PC-3 (cell line): ENCODE results near the gene TPP2. TPM values are rescaled to one million over a fixed set of nuclear protein-coding genes. Genes with fewer than 3 reads are reported as not detected.

Experiments
- ATAC-seq: fragments of 200-7000 bp; cut with Tn5 transposase; 2 replicates; pipeline ENCODE4 v1.9.1; 2020; ENCODE audit warnings: mild to moderate bottlenecking, moderate library complexity
- BruUV-seq: library from RNA; stranded (reverse); fragments of 400-500 nt; replicated peaks from 2 replicates; lab custom pipeline; 2021; lab: Mats Ljungman, UMichigan
- CTCF ChIA-PET: fragments of 300-600 bp; sonication (Branson Sonifier 250); formaldehyde crosslinking; loops from one replicate; lab custom pipeline; 2022; ENCODE audit warnings: antibody characterized with exemption; lab: Charles Lee
- POLR2A ChIA-PET: fragments of 300-600 bp; sonication (Branson Sonifier 250); formaldehyde crosslinking; loops from one replicate; lab custom pipeline; 2022; ENCODE audit warnings: antibody characterized with exemption; ENCODE audit not compliant: unreplicated experiment; lab: Charles Lee
- DNase-seq: peaks from one replicate; pipeline ENCODE4 v3.0.0-alpha.2; 2015
- H2AFZ ChIP-seq: fragments of 300-600 bp; sonication (generic); 2 replicates; pipeline ENCODE4 v1.6.0; 2016; ENCODE audit warnings: antibody characterized with exemption, low read length
- H3F3A ChIP-seq: fragments of 300-600 bp; sonication (generic); one replicate; pipeline ENCODE4 v1.6.0; 2017; ENCODE audit warnings: antibody characterized with exemption, low read length, control low read depth, mild to moderate bottlenecking; ENCODE audit not compliant: unreplicated experiment
- H3K27ac ChIP-seq: fragments of 300-600 bp; sonication (generic); 2 replicates; pipeline ENCODE4 v1.5.1; 2016; ENCODE audit warnings: mild to moderate bottlenecking, low read length
- H3K27me3 ChIP-seq: fragments of 300-600 bp; sonication (generic); 2 replicates; pipeline ENCODE4 v1.6.1; 2016; ENCODE audit warnings: low read length, mixed read lengths
- H3K36me3 ChIP-seq: fragments of 300-600 bp; sonication (generic); 2 replicates; pipeline ENCODE4 v1.6.1; 2016; ENCODE audit warnings: low read depth, mixed run types, low read length, mixed read lengths
- H3K4me1 ChIP-seq: fragments of 300-600 bp; sonication (generic); 2 replicates; pipeline ENCODE4 v1.5.1; 2016; ENCODE audit warnings: low read length; ENCODE audit not compliant: insufficient read depth
- H3K4me2 ChIP-seq: fragments of 300-600 bp; sonication (generic); 2 replicates; pipeline ENCODE4 v1.6.0; 2016; ENCODE audit warnings: low read length
- H3K4me3 ChIP-seq: fragments of 300-600 bp; sonication (generic); 2 replicates; pipeline ENCODE4 v1.5.1; 2016; ENCODE audit warnings: mild to moderate bottlenecking, low read length, mixed read lengths
- H3K79me2 ChIP-seq: fragments of 300-600 bp; sonication (generic); 2 replicates; pipeline ENCODE4 v1.6.1; 2017; ENCODE audit warnings: low read length, mixed read lengths
- H3K9ac ChIP-seq: fragments of 300-600 bp; sonication (generic); 2 replicates; pipeline ENCODE4 v1.6.0; 2016; ENCODE audit warnings: mild to moderate bottlenecking, low read length
- H3K9me2 ChIP-seq: fragments of 300-600 bp; sonication (generic); replicated peaks from 2 replicates; pipeline ENCODE4 v1.6.1; 2016; ENCODE audit warnings: mixed run types, low read length, mixed read lengths
- H3K9me3 ChIP-seq: fragments of 300-600 bp; sonication (generic); 2 replicates; pipeline ENCODE4 v1.6.1; 2016; ENCODE audit warnings: low read length, mixed read lengths
- H4K20me1 ChIP-seq: fragments of 300-600 bp; sonication (generic); 2 replicates; pipeline ENCODE4 v1.6.1; 2016; ENCODE audit warnings: low read length, mixed read lengths
- CTCF ChIP-seq: fragments of 300-600 bp; sonication (generic); conservative IDR thresholded peaks from 2 replicates; pipeline ENCODE4 v1.5.1; 2017; ENCODE audit warnings: antibody characterized with exemption, low read depth, mild to moderate bottlenecking, low read length
- EZH2 ChIP-seq: fragments of 300-600 bp; sonication (generic); IDR thresholded peaks from one replicate; pipeline ENCODE4 v1.6.1; 2017; ENCODE audit warnings: antibody characterized with exemption, mild to moderate bottlenecking, low read length; ENCODE audit not compliant: unreplicated experiment
- EZH2phosphoT487 ChIP-seq: fragments of 300-600 bp; sonication (generic); IDR thresholded peaks from 2 replicates; pipeline ENCODE4 v1.6.1; 2018; ENCODE audit warnings: mild to moderate bottlenecking, antibody characterized with exemption, low read length, borderline replicate concordance
- intact Hi-C: fragments of 100-400 bp; cut with micrococcal nuclease; formaldehyde crosslinking; loops from 2 replicates; pipeline ENCODE4 v1.9.0; 2023
- total RNA-seq: library from RNA; depleted of rRNA; stranded (reverse); fragments of >200 nt; gene quantifications from 2 replicates; pipeline ENCODE4 v1.2.3, GENCODE V29; 2014

The TPP2 gene
- total RNA-seq, 1 experiment from 2014 or later, result 30.4 TPM

- ATAC-seq (no peak), DNase-seq (no peak)
- no peaks in the 10 kb centered on the region for H3K9me3 ChIP-seq
- H3K4me1 ChIP-seq, result no peaks in the 10 kb centered on the region
- H3K79me2 ChIP-seq, result no peaks in the 10 kb centered on the region
- no peaks in the 10 kb centered on the region for H3K27me3 ChIP-seq
- no peak overlapping the region for H3K9ac ChIP-seq
- H2AFZ ChIP-seq, result no peak overlapping the region
- intact Hi-C loops, result no loop called here
- H3K36me3 ChIP-seq, result peaks cover 17% of the 10 kb centered on the region
- ChIA-PET CTCF (no interaction called here), POLR2A (no interaction called here)
- H3K4me2 ChIP-seq, result no peak overlapping the region
- no TSS peak for BruUV-seq
- H3K4me3 ChIP-seq, result no peak overlapping the region
- no peaks in the 10 kb centered on the region for H3K9me2 ChIP-seq
- no peak overlapping the region for H3K27ac ChIP-seq
- no peaks in the 10 kb centered on the region for H4K20me1 ChIP-seq
- H3F3A ChIP-seq, result no peaks in the 10 kb centered on the region
- TF ChIP-seq EZH2 (no peak), EZH2phosphoT487 (no peak), CTCF (no peak)
Observed at GRCh38 chr13:102631198-102631597, 34.4 kb downstream of the TPP2 start.

DNA sequence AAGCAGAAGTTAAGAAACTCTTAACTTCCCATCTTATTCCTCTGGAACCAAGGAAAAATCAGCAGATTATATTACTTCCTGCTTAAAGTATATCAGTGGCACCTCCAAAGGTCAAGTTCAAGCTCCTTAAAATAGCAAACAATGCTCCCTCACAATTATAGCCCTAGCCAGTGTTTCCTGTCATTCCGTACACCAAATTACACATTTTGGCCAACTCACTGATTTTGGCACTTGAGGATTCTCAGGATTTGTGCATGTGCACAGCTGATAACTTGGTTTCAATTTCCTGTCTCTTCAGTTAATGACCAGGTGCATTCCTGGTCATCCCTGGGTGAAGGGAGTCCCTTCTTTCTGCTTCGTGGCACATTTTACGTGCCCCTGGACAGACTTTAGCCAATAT is 42.0 kb downstream of the TPP2 start:
- DNase-seq (no peak), ATAC-seq (no peak)
- no TSS peak for BruUV-seq
- POLR2A ChIA-PET, result no interaction called here
- CTCF ChIA-PET, result no interaction called here
- TF ChIP-seq CTCF (no peak), EZH2phosphoT487 (no peak), EZH2 (no peak)
- no peak overlapping the region for H3K4me2 ChIP-seq
- H4K20me1 ChIP-seq, result no peaks in the 10 kb centered on the region
- no peaks in the 10 kb centered on the region for H3K4me1 ChIP-seq
- H3K9ac ChIP-seq, result no peak overlapping the region
- no peaks in the 10 kb centered on the region for H3K9me2 ChIP-seq
- no peak overlapping the region for H3K27ac ChIP-seq
- H3K36me3 ChIP-seq, result peaks cover 12% of the 10 kb centered on the region; the same call in 1 of the 2 replicates
- H3K27me3 ChIP-seq, result no peaks in the 10 kb centered on the region
- no peaks in the 10 kb centered on the region for H3K9me3 ChIP-seq
- no peaks in the 10 kb centered on the region for H3F3A ChIP-seq
- H3K4me3 ChIP-seq, result no peak overlapping the region
- H3K79me2 ChIP-seq, result no peaks in the 10 kb centered on the region
- intact Hi-C loops, result no loop called here
- H2AFZ ChIP-seq, result no peak overlapping the region

GRCh38 chr13:102642029-102642428 is 45.2 kb downstream of the TPP2 start:
- no peaks in the 10 kb centered on the region for H3K4me1 ChIP-seq
- H3K9me2 ChIP-seq, result no peaks in the 10 kb centered on the region
- H2AFZ ChIP-seq, result no peak overlapping the region
- ChIA-PET POLR2A (no interaction called here), CTCF (no interaction called here)
- H3K36me3 ChIP-seq, result peaks cover 24% of the 10 kb centered on the region
- no peak for ATAC-seq
- H3K27me3 ChIP-seq, result no peaks in the 10 kb centered on the region
- no peak overlapping the region for H3K4me3 ChIP-seq
- no peak overlapping the region for H3K9ac ChIP-seq
- no peak overlapping the region for H3K27ac ChIP-seq
- DNase-seq, result no peak
- intact Hi-C loops, result no loop called here
- no peak overlapping the region for H3K4me2 ChIP-seq
- no peaks in the 10 kb centered on the region for H4K20me1 ChIP-seq
- no peaks in the 10 kb centered on the region for H3F3A ChIP-seq
- TF ChIP-seq EZH2phosphoT487 (no peak), CTCF (no peak), EZH2 (no peak)
- BruUV-seq, result no TSS peak
- H3K9me3 ChIP-seq, result no peaks in the 10 kb centered on the region
- no peaks in the 10 kb centered on the region for H3K79me2 ChIP-seq
